C4-2B (cell line): ENCODE data around the gene CACNA2D1.

Source experiments
- ZFX ChIP-seq: fragments of 450-650 bp; IDR thresholded peaks from 2 replicates; pipeline ENCODE4 v1.6.1; 2017
- TF ChIP-seq, protein P1 (sequence below): fragments of 450-650 bp; conservative IDR thresholded peaks from 2 replicates; pipeline ENCODE4 v1.5.1; 2017; ENCODE audit warnings: mild to moderate bottlenecking

- TF ChIP-seq, protein P1, sequence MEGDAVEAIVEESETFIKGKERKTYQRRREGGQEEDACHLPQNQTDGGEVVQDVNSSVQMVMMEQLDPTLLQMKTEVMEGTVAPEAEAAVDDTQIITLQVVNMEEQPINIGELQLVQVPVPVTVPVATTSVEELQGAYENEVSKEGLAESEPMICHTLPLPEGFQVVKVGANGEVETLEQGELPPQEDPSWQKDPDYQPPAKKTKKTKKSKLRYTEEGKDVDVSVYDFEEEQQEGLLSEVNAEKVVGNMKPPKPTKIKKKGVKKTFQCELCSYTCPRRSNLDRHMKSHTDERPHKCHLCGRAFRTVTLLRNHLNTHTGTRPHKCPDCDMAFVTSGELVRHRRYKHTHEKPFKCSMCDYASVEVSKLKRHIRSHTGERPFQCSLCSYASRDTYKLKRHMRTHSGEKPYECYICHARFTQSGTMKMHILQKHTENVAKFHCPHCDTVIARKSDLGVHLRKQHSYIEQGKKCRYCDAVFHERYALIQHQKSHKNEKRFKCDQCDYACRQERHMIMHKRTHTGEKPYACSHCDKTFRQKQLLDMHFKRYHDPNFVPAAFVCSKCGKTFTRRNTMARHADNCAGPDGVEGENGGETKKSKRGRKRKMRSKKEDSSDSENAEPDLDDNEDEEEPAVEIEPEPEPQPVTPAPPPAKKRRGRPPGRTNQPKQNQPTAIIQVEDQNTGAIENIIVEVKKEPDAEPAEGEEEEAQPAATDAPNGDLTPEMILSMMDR, result no peak
- no peak for TF ChIP-seq ZFX
These were observed 436.3 kb downstream of the CACNA2D1 start for GRCh38 chr7:82007315-82007714.
